Endothelial cell of umbilical vein (primary cell): ENCODE measurements around the gene ATXN1. TPM values are rescaled to one million over a fixed set of nuclear protein-coding genes. Genes with fewer than 3 reads are reported as not detected.

Experiments used
- BruUV-seq: library from RNA; stranded (reverse); fragments of 400-500 nt; replicated peaks from 2 replicates; lab custom pipeline; 2021; lab: Mats Ljungman, UMichigan
- CTCF ChIA-PET: fragments of 300-600, 350-600 bp; sonication (Branson Sonifier 250); formaldehyde crosslinking; loops from one replicate; lab custom pipeline; 2021; ENCODE audit warnings: antibody characterized with exemption, inconsistent platforms; lab: Charles Lee
- POLR2A ChIA-PET: fragments of 300-600, 350-600 bp; sonication (Branson Sonifier 250); formaldehyde crosslinking; loops from one replicate; lab custom pipeline; 2021; ENCODE audit warnings: antibody characterized with exemption, inconsistent platforms; lab: Charles Lee
- DNase-seq: peaks from one replicate; pipeline ENCODE4 v3.0.0-alpha.2; 2011; ENCODE audit warnings: low read depth, low spot score
- FAIRE-seq: peaks from 2 replicates; lab custom pipeline; 2011; peaks lifted over from hg19 to GRCh38; lab: Jason Lieb, UNC
- H2AFZ ChIP-seq: 2 replicates; pipeline ENCODE4 v1.6.0; 2012; ENCODE audit warnings: low read depth, low read length, control low read depth, inconsistent platforms
- H3K27ac ChIP-seq: 2 replicates; pipeline ENCODE4 v1.5.1; 2011; ENCODE audit warnings: low read depth, mild to moderate bottlenecking, control low read depth, low read length, moderate library complexity; ENCODE audit not compliant: insufficient read depth
- H3K27me3 ChIP-seq, 2 experiments: 2 replicates each; pipeline versions ENCODE4 v1.6.0 to v1.6.1; 2011; ENCODE audit warnings: low read length in 2 of 2, mixed read lengths in 1 of 2; ENCODE audit not compliant: control insufficient read depth in 2 of 2, insufficient read depth in 2 of 2
- H3K36me3 ChIP-seq, 2 experiments: 2 replicates in 1 of 2; 3 replicates in 1 of 2; pipeline ENCODE4 v1.5.1; 2011; ENCODE audit warnings: low read length in 2 of 2, mild to moderate bottlenecking in 1 of 2, moderate library complexity in 1 of 2; ENCODE audit not compliant: control insufficient read depth in 2 of 2, insufficient read depth in 2 of 2; ENCODE audit errors: extremely low read depth in 1 of 2
- H3K4me1 ChIP-seq: 3 replicates; pipeline ENCODE4 v1.5.1; 2011; ENCODE audit warnings: mild to moderate bottlenecking, low read length; ENCODE audit not compliant: control insufficient read depth, insufficient read depth; ENCODE audit errors: extremely low read depth
- H3K4me2 ChIP-seq: 2 replicates; pipeline ENCODE4 v1.6.1; 2011; ENCODE audit warnings: low read length, control low read depth, mixed read lengths; ENCODE audit not compliant: insufficient read depth
- H3K4me3 ChIP-seq, 3 experiments: fragments of 200-600 bp in 1 of 3; sonication (generic), shearing (Covaris generic) in 1 of 3; replicated peaks in 1 of 3; 2 replicates each; pipeline ENCODE4 v1.5.1; 2011 to 2016; ENCODE audit warnings: control low read depth in 3 of 3, low read length in 3 of 3, mild to moderate bottlenecking in 2 of 3, inconsistent platforms in 1 of 3, low read depth in 1 of 3, moderate library complexity in 1 of 3; ENCODE audit not compliant: insufficient read depth in 1 of 3
- H3K79me2 ChIP-seq: 2 replicates; pipeline ENCODE4 v1.6.0; 2012; ENCODE audit warnings: low read length, inconsistent platforms; ENCODE audit not compliant: control insufficient read depth, insufficient read depth
- H3K9ac ChIP-seq: replicated peaks from 2 replicates; pipeline ENCODE3; 2011; ENCODE audit warnings: low read length, control low read depth; ENCODE audit not compliant: insufficient read depth; ENCODE audit errors: extremely low read depth
- H3K9me1 ChIP-seq: replicated peaks from 3 replicates; pipeline ENCODE4 v1.6.0; 2011; ENCODE audit warnings: mild to moderate bottlenecking, low read length; ENCODE audit not compliant: control insufficient read depth, insufficient read depth; ENCODE audit errors: extremely low read depth
- H3K9me3 ChIP-seq: replicated peaks from 2 replicates; pipeline ENCODE4 v1.5.1; 2012; ENCODE audit warnings: low read length, inconsistent platforms; ENCODE audit not compliant: control insufficient read depth, insufficient read depth
- H4K20me1 ChIP-seq: replicated peaks from 2 replicates; pipeline ENCODE3; 2011; ENCODE audit warnings: mild to moderate bottlenecking, low read length; ENCODE audit not compliant: control insufficient read depth, insufficient read depth; ENCODE audit errors: extremely low read depth
- CTCF ChIP-seq, 2 donors: IDR thresholded peaks; 1 replicate in 1 of 2; 2 replicates in 1 of 2; pipeline ENCODE4 v1.5.1; 2011; ENCODE audit warnings: low read length in 2 of 2, mild to moderate bottlenecking in 2 of 2, moderate library complexity in 2 of 2, control low read depth in 1 of 2, inconsistent platforms in 1 of 2, low read depth in 1 of 2; ENCODE audit not compliant: insufficient read depth in 1 of 2; ENCODE audit errors: extremely low read depth in 1 of 2
- EZH2 ChIP-seq: IDR thresholded peaks from 2 replicates; pipeline ENCODE4 v1.6.1; 2012; ENCODE audit warnings: borderline replicate concordance, low read depth, mild to moderate bottlenecking, moderate library complexity, low read length, inconsistent platforms; ENCODE audit not compliant: severe bottlenecking
- FOS ChIP-seq: IDR thresholded peaks from 2 replicates; pipeline ENCODE4 v1.6.1; 2011; ENCODE audit warnings: mild to moderate bottlenecking, low read length, moderate library complexity, borderline replicate concordance; ENCODE audit not compliant: insufficient read depth
- GATA2 ChIP-seq: IDR thresholded peaks from 2 replicates; pipeline ENCODE4 v1.7.0; 2011; ENCODE audit warnings: low read depth, mild to moderate bottlenecking, moderate library complexity, mixed read lengths, low read length; ENCODE audit not compliant: insufficient read length, insufficient read depth
- JUN ChIP-seq: IDR thresholded peaks from 2 replicates; pipeline ENCODE4 v1.6.1; 2011; ENCODE audit warnings: borderline replicate concordance, low read depth; ENCODE audit not compliant: insufficient read length, insufficient read depth
- MAX ChIP-seq: IDR thresholded peaks from 2 replicates; pipeline ENCODE4 v1.6.1; 2011; ENCODE audit not compliant: insufficient read depth, insufficient read length
- MYC ChIP-seq: IDR thresholded peaks from one replicate; pipeline ENCODE4 v1.6.1; 2011; ENCODE audit warnings: mild to moderate bottlenecking, low read depth, low read length
- POLR2A ChIP-seq: IDR thresholded peaks from 2 replicates; pipeline ENCODE4 v1.6.1; 2012; ENCODE audit warnings: low read depth, mild to moderate bottlenecking, control low read depth, low read length
- POLR2AphosphoS5 ChIP-seq: IDR thresholded peaks from 2 replicates; pipeline ENCODE4 v1.6.1; 2012; ENCODE audit warnings: low read depth, mild to moderate bottlenecking, control low read depth, low read length, moderate library complexity; ENCODE audit not compliant: insufficient read depth
- dilution Hi-C: fragments of 300-500 bp; cut with MboI; formaldehyde crosslinking; loops from one replicate; pipeline ENCODE4 v1.15.0; 2019; ENCODE audit warnings: low sequenced_read_pairs; ENCODE audit not compliant: extremely low pct_ligation_motif_present
- intact Hi-C: fragments of 100-400 bp; cut with micrococcal nuclease; formaldehyde crosslinking; loops from one replicate; pipeline ENCODE4 v1.10.0; 2022
- polyA plus RNA-seq, 4 experiments: library from polyadenylated mRNA; depleted of rRNA in 3 of 4; stranded (reverse) in 3 of 4; unstranded in 1 of 4; fragments of >200 nt; gene quantifications; 2 replicates each; pipeline versions ENCODE4 v1.2.1 to v1.2.3, GENCODE V29; 2011 to 2012; ENCODE audit warnings: missing spikeins in 1 of 4
- total RNA-seq: library from RNA; stranded (reverse); gene quantifications from 2 replicates; pipeline ENCODE4 v1.2.3, GENCODE V29; 2021

Gene ATXN1
- total and polyA plus RNA-seq, 2 donors (not counting 3 experiments of a cell fraction or from before 2014, with no cell fraction given): 16.4 to 33.0 TPM

- Histone ChIP-seq H3K4me2 (no peak overlapping the region), H3K79me2 (no peaks in the 10 kb centered on the region), H3K27me3 (no peaks in the 10 kb centered on the region), H3K4me3 (no peak overlapping the region), H2AFZ (no peak overlapping the region), H3K27ac (no peak overlapping the region), H4K20me1 (no peaks in the 10 kb centered on the region), H3K9ac (no peak overlapping the region), H3K9me1 (no peaks in the 10 kb centered on the region), H3K9me3 (no peaks in the 10 kb centered on the region), H3K4me1 (no peaks in the 10 kb centered on the region), H3K36me3 (no peaks in the 10 kb centered on the region)
- DNase-seq (no peak), FAIRE-seq (no peak)
- no peak for TF ChIP-seq MAX
- TF ChIP-seq FOS: no peak
- no peak for TF ChIP-seq EZH2
- no peak for TF ChIP-seq POLR2AphosphoS5
- no peak for TF ChIP-seq MYC
- no peak for TF ChIP-seq GATA2
- TF ChIP-seq JUN: no peak
- no peak for TF ChIP-seq POLR2A
- no peak for TF ChIP-seq CTCF (IDR thresholded peaks at IDR 0.05; ENCODE audit: extremely low read depth in 1 of 2, insufficient read depth in 1 of 2, low read depth in 1 of 2, low read length in 2 of 2)
- dilution Hi-C loops: no loop called here
- ChIA-PET CTCF (no interaction called here), POLR2A (no interaction called here)
- intact Hi-C loops: no loop called here
- BruUV-seq: no TSS peak
Measured at GRCh38 chr6:16388488-16388887, 372.8 kb downstream of the ATXN1 start.
